GM18526 (cell line): Measurements from ENCODE around the gene TTYH1.

Experiments used
- POLR2A ChIP-seq: IDR thresholded peaks from 3 replicates; pipeline ENCODE4 v1.6.1; 2011; ENCODE audit not compliant: insufficient read length; ENCODE audit errors: extremely low read depth

TTYH1 gene

GRCh38 chr19:54432144-54432738 is 17.0 kb downstream of the TTYH1 start:
- TF ChIP-seq POLR2A, result no peak

- TF ChIP-seq POLR2A, result no peak
Observed at GRCh38 chr19:54433697-54434096, 18.4 kb downstream of the TTYH1 start.

- no peak for TF ChIP-seq POLR2A
Observed at GRCh38 chr19:54434112-54434872, 19.0 kb downstream of the TTYH1 start.

- TF ChIP-seq POLR2A, result no peak
Observed at GRCh38 chr19:54434873-54435214, 19.6 kb downstream of the TTYH1 start.

- TF ChIP-seq POLR2A, result no peak
Observed at GRCh38 chr19:54435551-54436016, 20.3 kb downstream of the TTYH1 start.

GRCh38 chr19:54436031-54436523 is 20.8 kb downstream of the TTYH1 start:
- TF ChIP-seq POLR2A, result no peak

GRCh38 chr19:54436628-54437252 is 21.5 kb downstream of the TTYH1 start:
- no peak for TF ChIP-seq POLR2A

- no peak for TF ChIP-seq POLR2A
Observed at GRCh38 chr19:54439174-54439851, 24.0 kb downstream of the TTYH1 start.

- TF ChIP-seq POLR2A, result no peak
Observed at GRCh38 chr19:54440641-54441040, 25.4 kb downstream of the TTYH1 start.

GRCh38 chr19:54444737-54445136 is 29.5 kb downstream of the TTYH1 start:
- TF ChIP-seq POLR2A, result no peak

- no peak for TF ChIP-seq POLR2A
Observed at GRCh38 chr19:54448040-54448773, 32.9 kb downstream of the TTYH1 start.

- peak; percentile 95 for TF ChIP-seq POLR2A
Observed at GRCh38 chr19:54448774-54449700, 33.8 kb downstream of the TTYH1 start, which contains the start of gene LENG8. Gene LENG8, plus strand, starts transcription at chr19:54449199. Its CDS starts 2,146 bp downstream, at chr19:54451345.

GRCh38 chr19:54449701-54450069 is 34.4 kb downstream of the TTYH1 start:
- no peak for TF ChIP-seq POLR2A

- no peak for TF ChIP-seq POLR2A
Observed at GRCh38 chr19:54451331-54451871, 36.1 kb downstream of the TTYH1 start.

GRCh38 chr19:54451997-54452396 is 36.7 kb downstream of the TTYH1 start:
- TF ChIP-seq POLR2A, result no peak
